Glomerular endothelial cell (primary cell): ENCODE data around the gene BET1L. TPM values are rescaled to one million over a fixed set of nuclear protein-coding genes. Genes with fewer than 3 reads are reported as not detected.

Experiments
- DNase-seq: peaks from one replicate; pipeline ENCODE4 v3.0.0-alpha.2; 2011; ENCODE audit warnings: low read depth, low spot score; ENCODE audit errors: extremely low read depth
- total RNA-seq: library from RNA; depleted of rRNA; stranded (reverse); fragments of >200 nt; gene quantifications from 2 replicates; pipeline ENCODE4 v1.2.3, GENCODE V29; 2015

Gene BET1L
- total RNA-seq, 1 donor from 2014 or later, result 29.1 TPM

GRCh38 chr11:210803-211180, 3.6 kb upstream of the BET1L start:
- no peak for DNase-seq

DNA sequence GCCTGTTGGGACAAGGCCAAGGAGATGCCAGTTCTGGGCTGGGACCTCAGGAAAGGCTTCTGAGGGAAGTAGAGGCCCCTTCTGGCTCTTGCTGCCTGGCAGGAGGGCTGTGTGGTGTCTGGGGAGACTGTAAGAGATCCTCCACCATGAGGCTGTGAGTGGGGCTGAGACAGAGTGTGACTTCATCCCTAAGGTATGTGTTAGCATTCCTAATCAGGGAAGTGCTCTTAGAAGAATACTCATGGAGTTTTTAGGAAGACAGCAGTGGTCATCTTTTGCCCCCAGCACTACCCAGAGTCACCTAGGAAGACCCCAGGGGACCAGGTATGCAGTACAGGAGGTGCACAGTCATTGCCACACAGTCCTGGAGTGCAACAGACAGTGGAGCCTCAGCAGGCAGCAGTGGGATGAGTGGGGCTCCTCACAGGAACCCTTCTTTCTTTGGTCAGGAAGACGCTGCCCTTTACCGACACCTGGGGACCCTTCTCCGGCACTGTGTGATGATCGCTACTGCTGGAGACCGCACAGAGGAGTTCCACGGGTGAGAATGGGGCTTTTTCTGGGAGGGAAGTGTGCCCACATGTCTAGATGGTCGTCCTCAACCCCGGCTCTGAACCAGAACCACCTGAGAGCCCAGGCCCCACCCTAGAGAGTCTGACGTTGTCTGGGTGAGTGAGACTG, 3.1 kb upstream of the BET1L start:
- DNase-seq, result no peak

- DNase-seq, result no peak
Measured at GRCh38 chr11:209275-210121, 2.3 kb upstream of the BET1L start.

GRCh38 chr11:208917-209260, 1.7 kb upstream of the BET1L start:
- DNase-seq, result no peak

DNA sequence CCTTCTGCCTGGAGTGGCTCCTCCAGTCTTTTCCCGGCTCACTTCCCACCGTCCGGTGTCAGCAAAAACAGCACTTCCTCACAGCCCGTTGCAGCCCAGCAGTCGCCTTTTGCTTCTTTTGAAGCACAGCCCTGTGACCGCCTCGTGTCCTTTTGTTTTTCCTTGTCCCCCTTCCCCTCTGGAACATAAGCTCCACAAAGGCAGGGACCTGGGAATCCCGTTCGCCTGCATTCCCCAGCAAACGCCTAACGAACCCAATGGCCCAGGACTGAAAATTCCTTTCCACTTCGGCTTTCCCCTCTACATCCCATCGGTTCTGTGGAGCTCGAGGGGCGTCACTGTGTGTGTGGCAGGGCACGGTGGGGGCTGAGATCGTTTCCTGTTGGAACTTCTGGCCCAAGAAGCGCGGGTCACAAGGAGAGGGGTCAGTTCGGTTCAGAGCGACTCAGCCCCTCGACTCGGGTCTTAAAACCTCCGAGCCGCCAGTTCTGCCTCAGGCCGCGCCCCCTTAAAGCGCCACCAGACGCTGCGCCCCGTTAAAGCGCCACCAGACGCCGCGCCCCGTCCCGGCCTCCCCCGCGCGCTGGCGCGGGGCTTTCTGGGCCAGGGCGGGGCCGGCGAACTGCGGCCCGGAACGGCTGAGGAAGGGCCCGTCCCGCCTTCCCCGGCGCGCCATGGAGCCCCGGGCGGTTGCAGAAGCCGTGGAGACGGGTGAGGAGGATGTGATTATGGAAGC, 1.1 kb upstream of the BET1L start:
- DNase-seq, result no peak

GRCh38 chr11:207863-208180, 623 bp upstream of the BET1L start:
- DNase-seq, result no peak

- no peak for DNase-seq
Measured at GRCh38 chr11:206526-207207, 532 bp downstream of the BET1L start.

- no peak for DNase-seq
Measured at GRCh38 chr11:206002-206384, 1.2 kb downstream of the BET1L start.

DNA sequence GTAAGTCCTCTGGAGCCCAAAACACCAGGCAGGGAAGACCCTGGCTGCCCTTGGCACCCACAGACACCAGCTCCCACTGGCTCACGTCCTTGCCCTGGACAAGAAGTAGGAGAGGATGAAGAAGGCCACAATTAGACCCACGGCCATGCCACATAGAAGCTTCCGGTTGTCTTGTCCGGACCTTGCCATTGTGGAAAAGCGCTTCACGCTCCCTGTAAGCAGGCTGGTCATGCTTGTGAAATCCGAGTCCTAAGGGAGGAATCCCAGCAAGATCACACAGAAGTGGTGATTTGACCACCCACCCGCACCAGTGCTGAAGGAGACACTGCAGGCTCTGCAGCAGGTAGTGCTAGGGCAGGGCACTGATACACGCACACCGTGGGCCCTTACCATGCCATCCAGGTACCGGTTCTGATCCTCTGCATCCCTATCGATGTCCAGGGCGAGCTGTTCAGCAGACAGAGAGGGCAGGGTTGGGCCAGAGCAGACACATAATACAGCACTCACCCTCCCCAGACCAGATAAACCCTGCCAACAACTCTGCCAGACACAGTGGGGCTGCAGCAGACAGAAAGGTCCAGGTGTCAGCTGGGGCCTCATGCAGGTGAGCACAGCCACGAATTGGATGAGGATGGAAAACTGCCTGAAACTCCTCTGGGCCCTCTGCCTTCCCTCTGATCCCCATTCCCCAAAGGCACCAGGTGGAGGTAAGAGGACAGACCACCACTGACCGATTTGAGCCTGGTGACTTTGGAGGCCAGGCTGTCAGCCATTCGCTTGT, 1.8 kb downstream of the BET1L start:
- DNase-seq, result no peak

DNA sequence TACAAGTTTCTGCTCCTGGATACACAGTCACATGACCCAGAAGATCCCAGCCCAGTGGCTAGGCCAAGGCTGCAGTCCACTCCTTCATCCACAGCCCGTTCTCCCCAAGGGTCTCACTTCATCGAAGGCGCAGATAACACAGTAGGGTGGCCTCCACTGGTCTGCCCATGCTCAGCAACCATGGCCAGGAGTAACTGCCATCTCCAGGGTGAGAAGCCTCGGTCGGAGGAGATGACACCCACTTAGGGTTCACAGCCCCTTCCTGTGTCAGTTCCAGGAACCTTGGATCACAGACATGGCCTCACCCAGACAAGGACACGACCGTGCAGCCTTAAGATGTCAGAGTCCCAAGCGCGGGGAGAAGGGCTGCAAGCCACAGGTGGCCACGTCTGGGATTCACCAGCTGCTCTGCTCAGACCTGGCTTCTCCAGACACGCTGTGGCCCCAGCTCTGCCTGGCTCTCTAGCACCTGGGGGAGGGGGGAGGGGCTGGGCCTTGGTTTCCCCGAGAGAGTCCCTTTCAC, 2.6 kb downstream of the BET1L start:
- no peak for DNase-seq

GRCh38 chr11:203945-204586, 3.1 kb downstream of the BET1L start:
- no peak for DNase-seq

DNA sequence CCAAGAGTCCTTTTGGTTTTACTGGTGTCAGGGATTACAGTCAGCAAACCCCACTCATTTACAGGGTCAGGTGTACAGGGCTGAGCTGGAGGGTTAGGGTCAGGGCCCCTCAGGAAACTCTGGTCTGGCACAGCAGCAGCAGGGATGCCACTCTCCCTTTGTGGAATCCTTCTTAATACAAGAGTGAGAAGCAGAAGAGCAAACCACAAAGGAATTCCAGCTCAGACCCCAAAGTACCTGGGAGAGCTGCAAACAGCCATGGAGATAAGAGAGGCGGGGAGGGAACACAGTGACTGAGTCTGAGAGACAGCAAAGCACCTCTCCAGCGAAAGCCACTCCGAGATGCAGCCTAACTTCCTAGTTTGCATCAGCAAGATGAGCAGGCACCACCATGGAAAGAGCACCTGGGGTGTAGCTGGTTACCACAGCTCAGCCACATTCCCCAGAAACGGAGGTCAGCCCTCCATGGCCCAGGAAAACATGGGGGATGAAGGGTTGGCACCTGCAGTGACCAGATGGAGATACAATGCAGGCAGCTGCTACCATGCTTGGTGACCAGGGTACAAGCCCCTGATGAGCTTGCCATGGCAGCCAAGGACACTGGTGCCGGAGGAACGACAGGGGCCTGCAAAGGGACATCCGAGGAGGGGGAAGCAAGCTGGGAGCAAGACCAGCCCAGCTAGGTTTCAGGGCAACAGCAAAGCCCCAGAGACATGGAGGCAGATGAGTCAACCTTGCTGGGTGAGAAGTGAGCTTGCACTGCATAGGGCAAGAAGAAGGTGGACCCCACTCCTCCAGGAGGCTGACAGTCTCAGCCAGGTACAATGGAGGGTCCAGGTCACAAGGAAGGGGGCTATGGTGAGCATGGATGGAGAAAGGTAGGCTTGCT, 3.9 kb downstream of the BET1L start:
- no peak for DNase-seq

- DNase-seq, result no peak
Measured at GRCh38 chr11:202490-202889, 4.7 kb downstream of the BET1L start.

DNA sequence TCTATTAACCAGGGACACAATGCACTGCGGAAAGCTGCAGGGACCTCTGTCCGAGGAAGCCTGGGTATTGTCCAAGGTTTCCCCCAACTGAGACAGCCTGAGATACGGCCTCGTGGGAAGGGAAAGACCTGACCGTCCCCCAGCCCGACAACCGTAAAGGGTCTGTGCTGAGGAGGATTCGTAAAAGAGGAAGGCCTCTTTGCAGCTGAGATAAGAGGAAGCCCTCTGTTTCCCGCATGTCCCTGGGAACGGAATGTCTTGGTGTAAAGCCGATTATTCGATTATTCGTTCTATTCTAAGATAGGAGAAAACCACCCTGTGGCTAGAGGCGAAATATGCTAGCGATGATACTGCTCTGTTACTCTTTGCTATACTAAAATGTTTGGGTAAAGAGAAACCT, 5.2 kb downstream of the BET1L start:
- no peak for DNase-seq

DNA sequence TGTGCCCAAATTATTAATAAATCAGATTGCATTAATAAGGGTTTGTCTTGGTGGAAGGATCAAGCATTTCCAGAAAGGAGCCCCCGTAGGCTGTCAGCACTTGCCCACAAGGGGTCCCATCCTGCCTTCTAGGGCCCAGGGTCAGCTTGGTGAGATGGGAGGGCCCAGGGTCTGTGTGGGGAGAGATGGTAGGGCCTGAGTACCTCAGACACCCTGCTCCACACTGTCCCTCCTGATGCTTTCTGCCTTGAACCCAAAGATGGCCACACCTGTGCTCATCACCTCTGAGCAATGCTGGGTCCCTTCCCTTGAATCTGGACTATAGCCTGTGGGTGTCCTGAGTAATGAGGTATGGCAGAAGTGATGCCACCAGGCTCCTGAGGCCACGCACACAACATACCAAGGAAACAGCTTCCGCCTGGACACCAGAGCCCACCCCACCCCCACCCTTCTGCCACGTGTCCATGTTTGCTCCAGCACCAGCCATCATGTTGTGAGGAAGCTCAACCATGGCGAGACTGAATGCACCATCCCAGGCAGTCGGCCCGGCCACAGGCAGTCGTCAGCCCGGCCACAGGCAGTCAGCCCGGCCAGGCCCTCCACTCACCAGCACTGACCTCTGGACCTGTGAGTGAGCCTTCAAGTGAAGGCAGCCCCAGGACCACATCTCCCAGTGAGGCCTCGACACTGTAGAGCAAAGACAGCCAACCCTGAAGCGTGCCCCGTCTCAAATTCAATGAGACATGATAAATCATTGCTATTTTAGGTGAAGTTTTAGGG, 6.8 kb downstream of the BET1L start:
- DNase-seq, result no peak

DNA sequence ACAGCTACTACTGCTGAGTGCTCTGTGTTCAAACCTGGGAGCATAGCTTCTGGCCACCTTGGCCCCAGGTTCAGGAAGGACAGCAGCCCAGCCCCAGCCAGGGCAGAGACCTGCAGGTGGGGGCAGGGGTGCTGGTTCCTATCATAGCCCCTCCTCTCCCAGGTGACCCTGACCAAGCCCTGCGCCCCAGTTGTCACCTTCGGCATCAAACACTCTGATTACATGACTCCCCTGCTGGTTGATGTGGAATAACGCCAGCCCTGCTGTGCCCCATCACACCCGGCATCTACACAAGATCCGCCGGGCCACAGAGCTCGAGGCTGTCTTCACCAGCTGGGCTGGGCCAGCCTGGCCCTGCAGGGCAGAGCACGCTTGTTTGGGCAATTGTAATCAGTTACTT, 7.4 kb downstream of the BET1L start:
- no peak for DNase-seq

DNA sequence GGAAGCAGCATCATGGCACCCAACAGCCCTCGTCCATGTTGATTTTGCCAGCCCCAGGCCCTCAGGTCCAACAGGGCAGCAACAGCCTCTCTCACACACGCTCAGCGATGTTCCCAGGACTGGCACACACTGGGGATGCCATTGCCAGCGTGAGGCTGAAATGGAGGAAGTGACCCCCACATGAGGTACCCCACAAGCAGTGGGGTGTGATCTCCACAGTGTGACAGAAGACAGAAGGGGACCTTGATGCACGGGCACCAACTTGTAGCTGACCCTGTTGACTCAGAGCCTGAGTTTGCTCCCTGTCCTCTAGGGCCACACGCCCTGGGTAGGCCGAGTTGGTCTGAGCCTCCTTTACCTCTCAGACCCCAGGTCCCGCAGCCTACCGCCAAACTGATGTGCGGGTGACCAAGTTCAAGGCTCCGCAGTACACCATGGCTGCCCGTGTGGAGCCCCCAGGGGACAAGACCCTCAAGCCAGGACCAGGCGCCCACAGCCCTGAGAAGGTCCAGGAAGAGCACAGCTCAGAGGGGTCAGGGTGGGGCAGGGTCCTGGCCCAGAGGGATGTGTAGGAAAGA, 8.1 kb downstream of the BET1L start:
- DNase-seq, result no peak
